H9 (cell line): ENCODE measurements around the gene ENOX1. TPM values are rescaled to one million over a fixed set of nuclear protein-coding genes. Genes with fewer than 3 reads are reported as not detected.

Experiments used
- DNase-seq: peaks from one replicate; pipeline ENCODE4 v3.0.0-alpha.2; 2017
- H2AFZ ChIP-seq: one replicate; pipeline ENCODE4 v1.6.1; 2013; ENCODE audit warnings: mild to moderate bottlenecking, low read length, control low read depth, moderate library complexity
- H2AK5ac ChIP-seq: 2 replicates; pipeline ENCODE4 v1.6.1; 2013; ENCODE audit warnings: low read length, control low read depth, mixed read lengths; ENCODE audit not compliant: insufficient read length
- H2BK120ac ChIP-seq: one replicate; pipeline ENCODE4 v1.6.1; 2013; ENCODE audit warnings: low read depth, mild to moderate bottlenecking, low read length, control low read depth, inconsistent platforms; ENCODE audit not compliant: poor library complexity, severe bottlenecking
- H2BK12ac ChIP-seq: 2 replicates; pipeline ENCODE4 v1.6.1; 2013; ENCODE audit warnings: low read length, control low read depth, mixed read lengths, low read depth; ENCODE audit not compliant: insufficient read length
- H2BK15ac ChIP-seq: 2 replicates; pipeline ENCODE4 v1.6.1; 2013; ENCODE audit warnings: low read depth, low read length, control low read depth
- H2BK20ac ChIP-seq: one replicate; pipeline ENCODE4 v1.6.1; 2013; ENCODE audit warnings: low read depth, mild to moderate bottlenecking, low read length, control low read depth, inconsistent platforms; ENCODE audit not compliant: poor library complexity, severe bottlenecking
- H2BK5ac ChIP-seq: 2 replicates; pipeline ENCODE4 v1.6.1; 2013; ENCODE audit warnings: low read length, control low read depth, mixed read lengths; ENCODE audit not compliant: insufficient read length
- H3K14ac ChIP-seq: 2 replicates; pipeline ENCODE4 v1.6.1; 2013; ENCODE audit warnings: low read length, control low read depth; ENCODE audit not compliant: insufficient read depth
- H3K18ac ChIP-seq: 2 replicates; pipeline ENCODE4 v1.6.1; 2013; ENCODE audit warnings: low read depth, mild to moderate bottlenecking, mixed read lengths, low read length, control low read depth; ENCODE audit not compliant: insufficient read length
- H3K23ac ChIP-seq: 2 replicates; pipeline ENCODE4 v1.6.1; 2013; ENCODE audit warnings: low read length, control low read depth, mixed read lengths, low read depth; ENCODE audit not compliant: insufficient read length
- H3K23me2 ChIP-seq: 2 replicates; pipeline ENCODE4 v1.6.1; 2013; ENCODE audit warnings: low read depth, mild to moderate bottlenecking, mixed read lengths, low read length, control low read depth; ENCODE audit not compliant: insufficient read length, poor library complexity, severe bottlenecking
- H3K27ac ChIP-seq: 2 replicates; pipeline ENCODE4 v1.5.1; 2013; ENCODE audit warnings: low read length, control low read depth, mixed read lengths, low read depth; ENCODE audit not compliant: insufficient read length
- H3K27me3 ChIP-seq: 2 replicates; pipeline ENCODE4 v1.6.1; 2013; ENCODE audit warnings: low read length, control low read depth, inconsistent platforms; ENCODE audit not compliant: insufficient read depth
- H3K4ac ChIP-seq: 2 replicates; pipeline ENCODE4 v1.6.1; 2013; ENCODE audit warnings: low read depth, mild to moderate bottlenecking, control low read depth, inconsistent platforms, low read length, moderate library complexity
- H3K4me1 ChIP-seq: 2 replicates; pipeline ENCODE4 v1.6.1; 2013; ENCODE audit warnings: low read length, control low read depth, inconsistent platforms; ENCODE audit not compliant: insufficient read depth
- H3K4me2 ChIP-seq: 2 replicates; pipeline ENCODE4 v1.6.1; 2013; ENCODE audit warnings: low read length, control low read depth, mixed read lengths; ENCODE audit not compliant: insufficient read length, insufficient read depth
- H3K56ac ChIP-seq: 2 replicates; pipeline ENCODE4 v1.6.1; 2013; ENCODE audit warnings: low read depth, mild to moderate bottlenecking, mixed read lengths, low read length, control low read depth; ENCODE audit not compliant: insufficient read length
- H3K79me1 ChIP-seq: 2 replicates; pipeline ENCODE4 v1.6.1; 2013; ENCODE audit warnings: low read depth, mild to moderate bottlenecking, moderate library complexity, low read length, control low read depth, inconsistent platforms; ENCODE audit not compliant: insufficient read depth, poor library complexity, severe bottlenecking
- H3K79me2 ChIP-seq: 2 replicates; pipeline ENCODE4 v1.6.1; 2013; ENCODE audit warnings: low read length, control low read depth, inconsistent platforms; ENCODE audit not compliant: insufficient read depth
- H3K9ac ChIP-seq: 2 replicates; pipeline ENCODE4 v1.6.1; 2013; ENCODE audit warnings: low read length, control low read depth, mixed read lengths; ENCODE audit not compliant: insufficient read length; ENCODE audit errors: extremely low read depth
- H3K9me3 ChIP-seq: one replicate; pipeline ENCODE4 v1.6.1; 2013; ENCODE audit warnings: low read depth, low read length, inconsistent platforms; ENCODE audit not compliant: control insufficient read depth
- H3T11ph ChIP-seq: one replicate; pipeline ENCODE4 v1.6.1; 2013; ENCODE audit warnings: mild to moderate bottlenecking, low read length, control low read depth, inconsistent platforms
- H4K20me1 ChIP-seq: one replicate; pipeline ENCODE4 v1.6.1; 2013; ENCODE audit not compliant: control insufficient read depth, insufficient read length, insufficient read depth
- H4K5ac ChIP-seq: 2 replicates; pipeline ENCODE4 v1.6.1; 2013; ENCODE audit warnings: low read depth, mild to moderate bottlenecking, mixed read lengths, low read length, control low read depth; ENCODE audit not compliant: insufficient read length
- H4K8ac ChIP-seq: replicated peaks from 2 replicates; pipeline ENCODE4 v1.6.1; 2013; ENCODE audit warnings: low read length, control low read depth, mixed read lengths, low read depth; ENCODE audit not compliant: insufficient read length
- H4K91ac ChIP-seq: 2 replicates; pipeline ENCODE4 v1.6.1; 2013; ENCODE audit warnings: low read depth, mild to moderate bottlenecking, moderate library complexity, mixed read lengths, low read length, control low read depth; ENCODE audit not compliant: insufficient read length
- H3K27ac Mint-ChIP-seq, 3 experiments: 2 replicates in 2 of 3; 3 replicates in 1 of 3; pipeline ENCODE4 v1.8.0; 2020 to 2021; ENCODE audit warnings: mixed read lengths in 3 of 3, mild to moderate bottlenecking in 1 of 3, moderate library complexity in 1 of 3
- H3K27me3 Mint-ChIP-seq: 2 replicates; pipeline ENCODE4 v1.8.0; 2021; ENCODE audit warnings: low read depth, mild to moderate bottlenecking, moderate library complexity, mixed read lengths
- H3K36me3 Mint-ChIP-seq, 3 experiments: 2 replicates in 2 of 3; 3 replicates in 1 of 3; pipeline ENCODE4 v1.8.0; 2020 to 2021; ENCODE audit warnings: low read depth in 3 of 3, mixed read lengths in 3 of 3; ENCODE audit not compliant: insufficient read depth in 1 of 3
- H3K4me1 Mint-ChIP-seq, 2 experiments: 2 replicates each; pipeline ENCODE4 v1.8.0; 2020; ENCODE audit warnings: mixed read lengths in 2 of 2
- H3K4me3 Mint-ChIP-seq, 2 experiments: 2 replicates in 1 of 2; 3 replicates in 1 of 2; pipeline ENCODE4 v1.8.0; 2020 to 2021; ENCODE audit warnings: mild to moderate bottlenecking in 2 of 2, mixed read lengths in 2 of 2, moderate library complexity in 1 of 2
- H3K9me3 Mint-ChIP-seq, 2 experiments: 2 replicates in 1 of 2; 3 replicates in 1 of 2; pipeline ENCODE4 v1.8.0; 2020; ENCODE audit warnings: mild to moderate bottlenecking in 2 of 2, mixed read lengths in 2 of 2, moderate library complexity in 1 of 2
- CTCF ChIP-seq: fragments of 200-600 bp; sonication (generic); conservative IDR thresholded peaks from 3 replicates; pipeline ENCODE4 v1.8.0; 2021; ENCODE audit warnings: antibody characterized with exemption, mild to moderate bottlenecking
- total RNA-seq: library from RNA; stranded (reverse); gene quantifications from 2 replicates; pipeline ENCODE4 v1.2.1, GENCODE V29; 2021

ENOX1 gene
- total RNA-seq, 1 experiment from 2014 or later = 0.24 TPM

DNA sequence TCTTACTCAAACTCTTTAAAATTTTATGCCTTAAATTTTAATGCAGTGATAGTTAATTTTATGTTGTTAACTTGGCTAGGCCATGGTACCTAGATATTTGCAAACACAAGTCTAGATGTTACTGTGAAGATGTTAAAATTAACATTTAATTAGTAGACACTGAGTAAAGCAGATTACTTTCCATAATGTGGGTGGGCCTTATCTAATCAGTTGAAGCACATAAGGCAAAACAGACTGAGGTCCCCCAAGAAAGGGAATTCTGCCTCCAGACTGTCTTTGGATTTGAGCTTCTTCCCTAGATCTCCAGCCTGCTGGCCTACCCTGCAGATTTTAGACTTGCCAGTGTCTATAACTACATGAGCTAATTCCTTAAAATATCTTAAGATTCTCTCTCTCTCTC, 294.0 kb downstream of the ENOX1 start:
- Histone ChIP-seq H4K5ac (no peak overlapping the region), H3K18ac (no peak overlapping the region), H3K27ac (no peak overlapping the region), H3K4me1 (no peaks in the 10 kb centered on the region), H2BK12ac (no peak overlapping the region), H2BK120ac (no peak overlapping the region), H3K27me3 (no peaks in the 10 kb centered on the region), H3K56ac (no peak overlapping the region), H3K23me2 (no peaks in the 10 kb centered on the region), H4K91ac (no peak overlapping the region), H3K23ac (no peak overlapping the region), H3K9me3 (no peaks in the 10 kb centered on the region), H3K9ac (no peak overlapping the region), H2BK15ac (no peak overlapping the region), H2AFZ (no peak overlapping the region), H3K14ac (no peak overlapping the region), H3T11ph (no peak overlapping the region), H3K79me2 (no peaks in the 10 kb centered on the region), H3K4ac (no peak overlapping the region), H3K4me2 (no peak overlapping the region), H3K79me1 (no peaks in the 10 kb centered on the region), H2BK5ac (no peak overlapping the region), H4K8ac (no peak overlapping the region), H2BK20ac (no peak overlapping the region), H2AK5ac (no peak overlapping the region), H4K20me1 (no peaks in the 10 kb centered on the region)
- TF ChIP-seq CTCF = no peak
- DNase-seq = no peak
- Mint-ChIP-seq H3K4me3 (no peak overlapping the region), H3K36me3 (no peaks in the 10 kb centered on the region), H3K27ac (no peak overlapping the region), H3K9me3 (no peaks in the 10 kb centered on the region), H3K4me1 (peaks cover 4 to 5% of the 10 kb centered on the region in 2 experiments; a peak in 3 of 4 replicates), H3K27me3 (no peaks in the 10 kb centered on the region)
